HepG2 (cell line): Measurements from ENCODE around the gene SERPINA3. TPM values are rescaled to one million over a fixed set of nuclear protein-coding genes. Genes with fewer than 3 reads are reported as not detected.
A peak's percentile ranks its signal among the peaks of the same experiment; 100 is the strongest.

ENCODE experiments used
- CREM ChIP-seq, 2 experiments: sonication (generic) in 1 of 2; formaldehyde crosslinking in 1 of 2; IDR thresholded peaks; 2 replicates each; pipeline versions ENCODE4 v1.4.0 to v1.6.1; 2016 to 2020; ENCODE audit warnings: antibody characterized with exemption in 1 of 2, mild to moderate bottlenecking in 1 of 2, missing genetic modification reagents in 1 of 2
- DRAP1 ChIP-seq: IDR thresholded peaks from 2 replicates; pipeline ENCODE4 v1.6.1; 2016; ENCODE audit warnings: missing genetic modification reagents, missing compliant biosample characterization
- DZIP1 ChIP-seq: sonication (generic); formaldehyde crosslinking; IDR thresholded peaks from 2 replicates; pipeline ENCODE4 v1.5.0; 2020; ENCODE audit warnings: mild to moderate bottlenecking, missing genetic modification reagents
- FOSL1 ChIP-seq: sonication (generic); formaldehyde crosslinking; IDR thresholded peaks from 2 replicates; pipeline ENCODE4 v1.9.0; 2021; ENCODE audit warnings: missing genetic modification reagents, borderline replicate concordance
- GATAD1 ChIP-seq: IDR thresholded peaks from 2 replicates; pipeline ENCODE4 v1.6.1; 2016; ENCODE audit warnings: missing genetic modification reagents, missing compliant biosample characterization
- IRF9 ChIP-seq: sonication (generic); formaldehyde crosslinking; IDR thresholded peaks from 2 replicates; pipeline ENCODE4 v1.8.0; 2022; ENCODE audit warnings: missing genetic modification reagents, mild to moderate bottlenecking, borderline replicate concordance
- KLF11 ChIP-seq: IDR thresholded peaks from 2 replicates; pipeline ENCODE4 v1.6.1; 2016; ENCODE audit warnings: missing compliant biosample characterization
- MED1 ChIP-seq: sonication (generic); formaldehyde crosslinking; IDR thresholded peaks from 2 replicates; pipeline ENCODE4 v1.4.0; 2020; ENCODE audit warnings: missing genetic modification reagents
- MEIS2 ChIP-seq: sonication (generic); formaldehyde crosslinking; IDR thresholded peaks from 2 replicates; pipeline ENCODE4 v1.9.0; 2021; ENCODE audit warnings: mild to moderate bottlenecking, missing genetic modification reagents
- PBX2 ChIP-seq: IDR thresholded peaks from 2 replicates; pipeline ENCODE4 v1.6.1; 2016; ENCODE audit warnings: control low read depth
- POLR2A ChIP-seq, 2 experiments: IDR thresholded peaks; 2 replicates each; pipeline ENCODE4 v1.6.1; 2011; ENCODE audit warnings: low read depth in 2 of 2, low read length in 2 of 2, mild to moderate bottlenecking in 1 of 2, moderate library complexity in 1 of 2; ENCODE audit not compliant: insufficient read depth in 1 of 2
- SOX6 ChIP-seq, 2 experiments: fragments of 450-650 bp in 1 of 2; sonication (generic) in 1 of 2; formaldehyde crosslinking in 1 of 2; IDR thresholded peaks; 2 replicates each; pipeline versions ENCODE4 v1.4.0 to v1.6.1; 2017 to 2020; ENCODE audit warnings: antibody characterized with exemption in 1 of 2, mild to moderate bottlenecking in 1 of 2, missing genetic modification reagents in 1 of 2
- SP2 ChIP-seq: sonication (generic); formaldehyde crosslinking; IDR thresholded peaks from 2 replicates; pipeline ENCODE4 v1.5.1; 2020; ENCODE audit warnings: mild to moderate bottlenecking, missing genetic modification reagents
- TOPORS ChIP-seq: sonication (generic); formaldehyde crosslinking; IDR thresholded peaks from 2 replicates; pipeline ENCODE4 v1.8.0; 2023; ENCODE audit warnings: mild to moderate bottlenecking, missing genetic modification reagents
- ZBTB49 ChIP-seq: sonication (generic); formaldehyde crosslinking; IDR thresholded peaks from 2 replicates; pipeline ENCODE4 v1.4.0; 2020; ENCODE audit warnings: missing genetic modification reagents, borderline replicate concordance
- ZNF350 ChIP-seq: sonication (generic); formaldehyde crosslinking; IDR thresholded peaks from 2 replicates; pipeline ENCODE4 v1.4.0; 2020; ENCODE audit warnings: mild to moderate bottlenecking, low read depth, missing genetic modification reagents, borderline replicate concordance
- ZNF577 ChIP-seq: sonication (generic); formaldehyde crosslinking; IDR thresholded peaks from 2 replicates; pipeline ENCODE4 v1.4.0; 2020; ENCODE audit warnings: mild to moderate bottlenecking, low read depth, missing genetic modification reagents, borderline replicate concordance
- ZNF773 ChIP-seq: sonication (generic); formaldehyde crosslinking; IDR thresholded peaks from 2 replicates; pipeline ENCODE4 v1.4.0; 2020; ENCODE audit warnings: missing genetic modification reagents, borderline replicate concordance
- ZNF782 ChIP-seq: sonication (generic); formaldehyde crosslinking; IDR thresholded peaks from 2 replicates; pipeline ENCODE4 v1.4.0; 2020; ENCODE audit warnings: missing genetic modification reagents, mild to moderate bottlenecking, borderline replicate concordance
- ZSCAN29 ChIP-seq: sonication (generic); formaldehyde crosslinking; conservative IDR thresholded peaks from 2 replicates; pipeline ENCODE4 v1.4.0; 2020; ENCODE audit warnings: mild to moderate bottlenecking, missing genetic modification reagents
- polyA plus RNA-seq, 8 experiments: library from polyadenylated mRNA; depleted of rRNA in 3 of 8; stranded (reverse) in 7 of 8; unstranded in 1 of 8; fragments of >200 nt; fragmentation: Illumina TruSeq in 4 of 8; extraction: Trizol in 4 of 8; gene quantifications; 2 replicates each; pipeline versions ENCODE4 v1.2.1 to v1.2.3, GENCODE V29; 2011 to 2016; ENCODE audit warnings: low read depth in 4 of 8, missing spikeins in 1 of 8, mixed read lengths in 1 of 8; ENCODE audit not compliant: insufficient read depth in 1 of 8
- total RNA-seq, 5 experiments: library from RNA; depleted of rRNA; stranded (reverse); fragments of >200 nt; fragmentation: Illumina TruSeq; extraction: Trizol; gene quantifications; 2 replicates each; pipeline ENCODE4 v1.2.3, GENCODE V29; 2016; ENCODE audit warnings: low read depth in 1 of 5

Gene SERPINA3
- total and polyA plus RNA-seq, 2 of the 13 experiments (the other 11 are each of a cell fraction or from before 2014, with no cell fraction given), result 825 to 2,200 TPM

GRCh38 chr14:94601884-94602391 lies 10.3 kb upstream of the SERPINA3 start (continued):
- no peak for TF ChIP-seq MEIS2
- 0 out of 2 replicates have a peak, but pooled peaks have one; percentile 9 for TF ChIP-seq MED1 (CRISPR knock-in tag)
- no peak for TF ChIP-seq CREM (IDR thresholded peaks at IDR 0.05)
- no peak for TF ChIP-seq CREM (CRISPR knock-in tag; IDR thresholded peaks at IDR 0.05)
- peak; percentile 44; the same call in 1 of the 2 replicates for TF ChIP-seq DRAP1 (CRISPR knock-in tag)
- TF ChIP-seq ZBTB49, result no peak
- TF ChIP-seq ZSCAN29 (CRISPR knock-in tag), result no peak
- TF ChIP-seq FOSL1 (CRISPR knock-in tag), result no peak
- no peak for TF ChIP-seq GATAD1 (CRISPR knock-in tag)
- 0 out of 2 replicates have a peak, but pooled peaks have one; percentile 21 for TF ChIP-seq IRF9 (CRISPR knock-in tag)
- TF ChIP-seq POLR2A (IDR thresholded peaks at IDR 0.05; ENCODE audit: insufficient read depth in 1 of 2, low read depth in 2 of 2, low read length in 2 of 2), result 0 out of 4 replicates have a peak, but pooled peaks of 1 of the 2 experiments have one; percentile 26
- TF ChIP-seq TOPORS (CRISPR knock-in tag), result no peak
- TF ChIP-seq ZNF782 (CRISPR knock-in tag), result no peak
- no peak for TF ChIP-seq ZNF350 (CRISPR knock-in tag)
- TF ChIP-seq SOX6 (IDR thresholded peaks at IDR 0.05), result no peak
- peak; percentile 47; the same call in 1 of the 2 replicates for TF ChIP-seq SOX6 (CRISPR knock-in tag; IDR thresholded peaks at IDR 0.05)
- TF ChIP-seq ZNF773 (CRISPR knock-in tag), result no peak
- TF ChIP-seq DZIP1 (CRISPR knock-in tag), result no peak
- no peak for TF ChIP-seq ZNF577 (CRISPR knock-in tag)
- TF ChIP-seq SP2, result no peak
- no peak for TF ChIP-seq PBX2
- TF ChIP-seq KLF11, result peak; percentile 49; the same call in 1 of the 2 replicates
